Hematopoietic multipotent progenitor cell treated with erythropoietin and hydrocortisone succinate and interleukin-3 and kit ligand, for 6 days (in vitro differentiated cells): ENCODE results near the gene BOK.

ENCODE experiments used
- DNase-seq: peaks from one replicate; pipeline ENCODE4 v3.0.0-alpha.2; 2015

The BOK gene

GRCh38 chr2:241539616-241540374, 18.8 kb upstream of the BOK start:
- no peak for DNase-seq

GRCh38 chr2:241540401-241540770, 18.2 kb upstream of the BOK start:
- no peak for DNase-seq

- DNase-seq = peak; percentile 86
Measured at GRCh38 chr2:241540771-241541561, 17.6 kb upstream of the BOK start.

- DNase-seq = no peak
Measured at GRCh38 chr2:241541564-241542277, 16.8 kb upstream of the BOK start.

GRCh38 chr2:241542278-241542605, 16.3 kb upstream of the BOK start:
- no peak for DNase-seq

- DNase-seq = no peak
Measured at GRCh38 chr2:241545106-241545505, 13.4 kb upstream of the BOK start.

- DNase-seq = no peak
Measured at GRCh38 chr2:241545523-241546473, 12.7 kb upstream of the BOK start.

GRCh38 chr2:241546771-241547498, 11.6 kb upstream of the BOK start:
- no peak for DNase-seq

- DNase-seq = no peak
Measured at GRCh38 chr2:241547781-241548450, 10.6 kb upstream of the BOK start.

- no peak for DNase-seq
Measured at GRCh38 chr2:241548451-241548835, 10.1 kb upstream of the BOK start.

- DNase-seq = no peak
Measured at GRCh38 chr2:241550616-241551580, 7.6 kb upstream of the BOK start.

GRCh38 chr2:241551599-241551997, 6.9 kb upstream of the BOK start:
- no peak for DNase-seq

- DNase-seq = no peak
Measured at GRCh38 chr2:241551998-241552737, 6.4 kb upstream of the BOK start.

- no peak for DNase-seq
Measured at GRCh38 chr2:241553512-241553830, 5.1 kb upstream of the BOK start.

GRCh38 chr2:241553981-241554380, 4.6 kb upstream of the BOK start:
- no peak for DNase-seq

- no peak for DNase-seq
Measured at GRCh38 chr2:241554610-241555322, 3.8 kb upstream of the BOK start.

- DNase-seq = no peak
Measured at GRCh38 chr2:241555711-241556110, 2.8 kb upstream of the BOK start.

GRCh38 chr2:241556746-241557145, 1.8 kb upstream of the BOK start:
- no peak for DNase-seq
